ENCODE results near the gene CACNA1B. TPM values are rescaled to one million over a fixed set of nuclear protein-coding genes. Genes with fewer than 3 reads are reported as not detected.

CACNA1B gene
- total and polyA plus RNA-seq, 2 of the 4 experiments (the other 2 are of a cell fraction), result 0.02 TPM; not detected in 1

GRCh38 chr9:137913132-137913531, 35.5 kb downstream of the CACNA1B start:
- Histone ChIP-seq H2AFZ (replicated peaks; ENCODE audit: low read length, poor library complexity) (no peak overlapping the region), H2AK5ac (ENCODE audit: low read depth, low read length) (no peak overlapping the region), H2AK9ac (replicated peaks; ENCODE audit: low read depth, low read length, poor library complexity) (no peak overlapping the region), H3K56ac (ENCODE audit: extremely low read depth, insufficient read depth, low read length) (no peak overlapping the region), H3K79me1 (ENCODE audit: low read depth in 1 of 2, low read length in 2 of 2) (no peaks in the 10 kb centered on the region), H3K9ac (ENCODE audit: low read depth, low read length) (no peak overlapping the region), H3K4me2 (ENCODE audit: low read depth, low read length) (no peak overlapping the region), H2BK20ac (ENCODE audit: low read depth, low read length) (no peak overlapping the region), H4K91ac (ENCODE audit: insufficient read depth, low read depth, low read length) (no peak overlapping the region), H2BK15ac (ENCODE audit: low read depth, low read length) (no peak overlapping the region), H3K18ac (ENCODE audit: low read depth, low read length) (no peak overlapping the region), H3K4me3 (ENCODE audit: insufficient read depth, low read depth, low read length) (no peak overlapping the region), H2BK120ac (ENCODE audit: low read depth, low read length) (no peak overlapping the region), H3K27me3 (ENCODE audit: control insufficient read depth, insufficient read depth, low read length) (no peaks in the 10 kb centered on the region), H4K5ac (ENCODE audit: low read depth, low read length) (no peak overlapping the region), H3K23ac (ENCODE audit: low read depth, low read length) (no peak overlapping the region), H2BK5ac (ENCODE audit: low read depth, low read length, poor library complexity, severe bottlenecking) (no peak overlapping the region), H3K4me1 (ENCODE audit: control insufficient read depth, insufficient read depth, low read length) (no peaks in the 10 kb centered on the region), H3K9me1 (ENCODE audit: insufficient read depth, low read length) (no peaks in the 10 kb centered on the region), H3K9me3 (ENCODE audit: control insufficient read depth, insufficient read depth, low read length) (peaks cover 46% of the 10 kb centered on the region), H3K27ac (ENCODE audit: insufficient read depth, low read length) (no peak overlapping the region), H3K14ac (replicated peaks; ENCODE audit: low read depth, low read length) (no peak overlapping the region), H3K4ac (ENCODE audit: low read depth, low read length) (no peak overlapping the region), H4K8ac (ENCODE audit: low read depth in 2 of 2, low read length in 2 of 2) (no peak overlapping the region), H3K36me3 (ENCODE audit: control insufficient read depth, insufficient read depth, low read length) (no peaks in the 10 kb centered on the region), H4K20me1 (ENCODE audit: insufficient read depth, low read length) (no peaks in the 10 kb centered on the region)
- intact Hi-C loops (cut with micrococcal nuclease) (no loop called here), dilution Hi-C loops (cut with HindIII; ENCODE audit: low sequenced_read_pairs, unreplicated experiment) (no loop called here), in situ Hi-C loops (cut with MboI; ENCODE audit: low sequenced_read_pairs) (no loop called here)
- CTCF ChIA-PET, result no interaction called here
- DNase-seq, result no peak
- no peak for ATAC-seq (ENCODE audit: low read depth)
- WGBS, 2 experiments (ENCODE audit: extremely low coverage in 2 of 2, insufficient read length in 1 of 2), result no CpG with 5 or more reads among the region's 7 CpGs
- no TSS peak for BruUV-seq (replicated peaks)
- POLR2A ChIA-PET (ENCODE audit: unreplicated experiment), result no interaction called here
- no peak for TF ChIP-seq RAD21 (IDR thresholded peaks at IDR 0.05; ENCODE audit: low read length)
- no peak for TF ChIP-seq CHD1 (IDR thresholded peaks at IDR 0.05; ENCODE audit: low read depth, low read length)
- no peak for TF ChIP-seq RCOR1 (IDR thresholded peaks at IDR 0.05; ENCODE audit: insufficient replicate concordance, low read length)
- TF ChIP-seq FOS (IDR thresholded peaks at IDR 0.05; ENCODE audit: low read depth, low read length), result no peak
- no peak for TF ChIP-seq MXI1 (IDR thresholded peaks at IDR 0.05; ENCODE audit: borderline replicate concordance, low read depth, low read length)
- TF ChIP-seq, protein P1, sequence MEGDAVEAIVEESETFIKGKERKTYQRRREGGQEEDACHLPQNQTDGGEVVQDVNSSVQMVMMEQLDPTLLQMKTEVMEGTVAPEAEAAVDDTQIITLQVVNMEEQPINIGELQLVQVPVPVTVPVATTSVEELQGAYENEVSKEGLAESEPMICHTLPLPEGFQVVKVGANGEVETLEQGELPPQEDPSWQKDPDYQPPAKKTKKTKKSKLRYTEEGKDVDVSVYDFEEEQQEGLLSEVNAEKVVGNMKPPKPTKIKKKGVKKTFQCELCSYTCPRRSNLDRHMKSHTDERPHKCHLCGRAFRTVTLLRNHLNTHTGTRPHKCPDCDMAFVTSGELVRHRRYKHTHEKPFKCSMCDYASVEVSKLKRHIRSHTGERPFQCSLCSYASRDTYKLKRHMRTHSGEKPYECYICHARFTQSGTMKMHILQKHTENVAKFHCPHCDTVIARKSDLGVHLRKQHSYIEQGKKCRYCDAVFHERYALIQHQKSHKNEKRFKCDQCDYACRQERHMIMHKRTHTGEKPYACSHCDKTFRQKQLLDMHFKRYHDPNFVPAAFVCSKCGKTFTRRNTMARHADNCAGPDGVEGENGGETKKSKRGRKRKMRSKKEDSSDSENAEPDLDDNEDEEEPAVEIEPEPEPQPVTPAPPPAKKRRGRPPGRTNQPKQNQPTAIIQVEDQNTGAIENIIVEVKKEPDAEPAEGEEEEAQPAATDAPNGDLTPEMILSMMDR (conservative IDR thresholded peaks at IDR 0.05; ENCODE audit: low read depth, low read length), result no peak
- no peak for TF ChIP-seq CEBPB (IDR thresholded peaks at IDR 0.05; ENCODE audit: low read depth, low read length)
- no peak for TF ChIP-seq MAFK (IDR thresholded peaks at IDR 0.05; ENCODE audit: low read depth, low read length)
- TF ChIP-seq ELK1 (IDR thresholded peaks at IDR 0.05; ENCODE audit: borderline replicate concordance, low read depth, low read length), result no peak
- TF ChIP-seq POLR2A (IDR thresholded peaks at IDR 0.05; ENCODE audit: low read depth, low read length), result no peak
- TF ChIP-seq SMC3 (IDR thresholded peaks at IDR 0.05; ENCODE audit: low read depth, low read length), result no peak
- no peak for TF ChIP-seq RFX5 (IDR thresholded peaks at IDR 0.05; ENCODE audit: low read depth, low read length)
- TF ChIP-seq USF2 (IDR thresholded peaks at IDR 0.05; ENCODE audit: low read depth, low read length), result no peak
- TF ChIP-seq BHLHE40 (IDR thresholded peaks at IDR 0.05; ENCODE audit: low read depth, low read length), result no peak
- no peak for TF ChIP-seq NFE2L2 (IDR thresholded peaks at IDR 0.05; ENCODE audit: low read depth, low read length)
- TF ChIP-seq MAZ (IDR thresholded peaks at IDR 0.05; ENCODE audit: borderline replicate concordance, low read depth, low read length), result no peak

Measured in IMR-90 (cell line).